ENCODE results near the gene C1orf115.
A peak's percentile ranks its signal among the peaks of the same experiment; 100 is the strongest.
"Not testable (repeated sequence)": the region's sequence is repeated elsewhere in the genome, so short reads cannot be mapped to it uniquely, and the experiment has no call there.

The C1orf115 gene

GRCh38 chr1:220690140-220691052 lies at the start of gene C1orf115:
TSS of gene C1orf115 (plus strand) at chr1:220690363. CDS start at chr1:220690403, 40 bp downstream.
- DNase-seq: peak; percentile 90

GRCh38 chr1:220642285-220642684 lies 47.9 kb upstream of the C1orf115 start:
- DNase-seq: no peak

DNA sequence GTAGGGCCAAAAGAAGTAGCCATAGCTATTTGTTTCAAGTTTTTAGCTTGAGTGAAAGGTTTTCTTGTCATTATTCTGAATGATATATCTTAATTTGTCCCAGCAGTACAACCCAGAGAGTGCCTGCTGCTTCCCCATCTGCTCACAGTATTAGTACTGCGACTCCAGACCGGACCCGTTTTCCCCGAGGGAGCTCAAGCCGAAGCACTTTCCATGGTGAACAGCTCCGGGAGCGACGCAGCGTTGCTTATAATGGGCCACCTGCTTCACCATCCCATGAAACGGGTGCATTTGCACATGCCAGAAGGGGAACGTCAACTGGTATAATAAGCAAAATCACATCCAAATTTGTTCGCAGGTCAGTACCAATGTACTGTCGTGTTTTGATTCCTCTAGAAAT lies 37.2 kb upstream of the C1orf115 start:
- no peak for DNase-seq

- no peak for DNase-seq
Measured at GRCh38 chr1:220655509-220655908, 34.7 kb upstream of the C1orf115 start.

- DNase-seq: no peak
Measured at GRCh38 chr1:220655961-220656740, 34.0 kb upstream of the C1orf115 start.

- no peak for DNase-seq
Measured at GRCh38 chr1:220666349-220666748, 23.8 kb upstream of the C1orf115 start.

GRCh38 chr1:220669005-220669404 lies 21.2 kb upstream of the C1orf115 start:
- DNase-seq: no peak

GRCh38 chr1:220670365-220670764 lies 19.8 kb upstream of the C1orf115 start:
- no peak for DNase-seq

DNA sequence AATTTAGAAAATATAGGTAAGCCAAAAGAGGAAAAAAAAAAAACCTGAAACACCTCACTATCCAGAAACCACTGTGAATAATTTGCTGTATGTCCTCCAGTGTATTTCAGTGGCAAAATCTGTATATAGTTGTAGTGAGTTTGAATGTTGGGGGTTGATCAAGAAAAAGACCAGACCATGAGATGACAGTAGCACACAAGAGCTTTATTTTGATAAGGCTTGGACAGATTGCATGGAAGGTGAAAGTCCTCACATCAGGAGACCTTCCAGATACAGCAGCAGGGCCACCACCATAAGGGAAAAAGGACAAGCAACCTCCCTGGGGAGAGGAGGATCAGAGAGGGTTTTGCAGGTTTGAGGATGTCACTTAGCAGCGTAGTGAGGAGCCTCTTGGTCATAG lies 16.2 kb upstream of the C1orf115 start:
- no peak for DNase-seq

- DNase-seq: no peak
Measured at GRCh38 chr1:220677251-220677650, 12.9 kb upstream of the C1orf115 start.

GRCh38 chr1:220680085-220680687 lies 10.0 kb upstream of the C1orf115 start:
- DNase-seq: no peak

DNA sequence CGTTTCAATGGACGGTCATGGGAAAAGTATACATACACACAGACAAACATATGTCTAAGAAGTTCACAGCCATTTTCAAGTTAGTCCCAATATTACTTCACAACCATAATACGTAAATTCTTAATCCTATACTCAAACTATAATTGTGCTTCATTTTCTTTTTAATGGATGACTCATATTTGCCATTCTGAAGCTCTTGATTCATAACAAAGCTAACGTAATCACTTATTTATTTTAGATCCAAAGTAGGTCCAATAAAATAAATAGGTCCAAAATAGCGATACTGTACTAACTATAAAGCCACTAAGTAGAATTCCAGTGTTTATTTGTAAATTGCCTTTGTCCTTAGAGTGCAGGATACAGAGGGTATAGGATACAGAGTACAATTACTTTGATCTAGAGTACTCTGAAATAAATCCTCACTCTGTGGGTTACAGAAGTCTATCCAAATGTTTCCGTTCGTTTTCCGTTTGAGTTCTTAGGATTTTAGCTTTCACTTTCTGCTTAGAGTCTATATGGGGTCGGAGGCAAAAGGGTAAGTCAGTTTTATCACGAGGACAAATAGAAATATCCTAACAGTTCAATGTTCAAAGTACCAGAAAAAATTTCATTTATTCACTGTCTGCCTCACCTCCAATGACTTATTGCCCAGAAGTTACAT lies 8.8 kb upstream of the C1orf115 start:
- no peak for DNase-seq

- DNase-seq: no peak
Measured at GRCh38 chr1:220682901-220683576, 7.1 kb upstream of the C1orf115 start.

- DNase-seq: not testable (repeated sequence)
Measured at GRCh38 chr1:220683716-220684115, 6.4 kb upstream of the C1orf115 start.

DNA sequence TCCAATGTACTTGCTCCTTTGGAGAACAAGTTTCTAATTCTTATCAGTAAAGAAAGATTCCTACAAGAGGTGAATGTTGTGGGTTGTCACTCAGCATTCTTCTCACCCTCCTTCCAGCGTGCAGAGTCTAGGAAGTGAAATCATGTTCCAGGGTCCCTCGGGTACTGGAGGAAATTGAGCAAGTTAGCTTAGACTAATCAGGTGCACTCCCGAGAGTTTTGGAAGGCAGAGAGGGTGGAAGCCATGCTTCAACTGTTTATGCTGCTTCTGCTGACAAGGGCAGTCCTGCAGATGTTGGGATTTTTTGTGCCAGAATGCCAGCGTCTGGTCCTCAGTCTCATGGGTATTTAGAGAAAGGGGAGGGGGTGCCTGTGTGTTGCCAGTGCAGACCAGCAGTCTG lies 5.3 kb upstream of the C1orf115 start:
- DNase-seq: no peak

- no peak for DNase-seq
Measured at GRCh38 chr1:220685879-220686278, 4.3 kb upstream of the C1orf115 start.

- no peak for DNase-seq
Measured at GRCh38 chr1:220687809-220688208, 2.4 kb upstream of the C1orf115 start.

- DNase-seq: no peak
Measured at GRCh38 chr1:220689666-220690065, 497 bp upstream of the C1orf115 start.

GRCh38 chr1:220691053-220691684 lies 1.0 kb downstream of the C1orf115 start:
- no peak for DNase-seq

DNA sequence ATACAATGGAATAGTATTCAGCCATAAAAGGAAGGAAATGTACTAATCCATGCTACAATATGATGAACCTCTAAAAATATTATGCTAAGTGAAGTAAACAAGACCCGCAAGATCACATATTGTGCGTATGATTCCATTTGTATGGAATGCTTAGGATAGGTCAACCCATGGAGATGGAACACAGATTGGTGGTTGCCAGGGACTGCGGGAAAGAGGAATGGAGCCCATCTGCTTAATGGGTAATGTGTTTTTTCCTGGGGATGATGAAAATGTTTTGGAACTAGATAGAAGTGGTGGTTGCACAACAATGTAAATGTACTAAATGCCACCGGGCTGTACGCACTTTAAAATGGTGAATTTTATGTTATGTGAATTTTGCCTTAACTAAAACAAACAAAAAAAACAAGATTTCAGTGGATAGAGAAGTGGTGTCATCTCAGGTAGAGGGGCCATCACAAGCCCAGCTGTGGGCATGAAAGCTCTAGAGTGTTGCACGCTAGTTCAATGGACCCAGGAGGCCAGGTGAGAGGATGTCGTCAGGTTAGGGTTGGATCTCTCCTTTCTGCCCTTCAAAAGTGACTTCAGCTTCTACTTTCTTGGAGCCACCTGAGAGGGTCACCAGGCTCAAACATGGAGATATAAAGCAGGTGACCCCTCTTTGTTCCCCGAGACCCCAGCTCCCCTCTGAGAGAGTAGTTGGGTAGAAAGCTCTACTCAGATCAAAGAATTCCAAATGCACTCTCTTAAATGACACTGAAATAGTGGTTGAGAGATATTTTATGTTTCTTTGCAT lies 2.5 kb downstream of the C1orf115 start:
- DNase-seq: no peak

GRCh38 chr1:220694866-220695382 lies 4.8 kb downstream of the C1orf115 start:
- no peak for DNase-seq
